Measurements from ENCODE around the gene WNT10A. TPM values are rescaled to one million over a fixed set of nuclear protein-coding genes. Genes with fewer than 3 reads are reported as not detected.

Gene WNT10A
- total RNA-seq, 1 donor from 2014 or later, result 2.5 TPM

- Histone ChIP-seq H3K4me3 (peak overlapping the region; percentile 33 to 38), H3K27me3 (peaks cover 11% of the 10 kb centered on the region), H3K9me3 (no peaks in the 10 kb centered on the region), H3K27ac (peak overlapping the region; percentile 12), H3K36me3 (no peaks in the 10 kb centered on the region), H3K4me1 (peaks cover 41% of the 10 kb centered on the region)
- intact Hi-C loops (cut with DNase I), result no loop called here
- TF ChIP-seq CTCF (IDR thresholded peaks at IDR 0.05) (no peak), POLR2AphosphoS5 (IDR thresholded peaks at IDR 0.05; ENCODE audit: insufficient read depth in 1 of 2, low read depth in 1 of 2) (no peak), POLR2A (IDR thresholded peaks at IDR 0.05) (no peak)
- DNase-seq (ENCODE audit: extremely low spot score in 2 of 2), result no peak
Measured at GRCh38 chr2:218880859-218881594, 375 bp downstream of the WNT10A start.

- Histone ChIP-seq H3K4me3 (no peak overlapping the region), H3K27me3 (peaks cover 11% of the 10 kb centered on the region), H3K36me3 (no peaks in the 10 kb centered on the region), H3K4me1 (peaks cover 50% of the 10 kb centered on the region), H3K9me3 (no peaks in the 10 kb centered on the region), H3K27ac (no peak overlapping the region)
- TF ChIP-seq POLR2AphosphoS5 (IDR thresholded peaks at IDR 0.05; ENCODE audit: insufficient read depth in 1 of 2, low read depth in 1 of 2) (no peak), POLR2A (IDR thresholded peaks at IDR 0.05) (no peak), CTCF (IDR thresholded peaks at IDR 0.05) (no peak)
- no peak for DNase-seq (ENCODE audit: extremely low spot score in 2 of 2)
- intact Hi-C loops (cut with DNase I), result no loop called here
Measured at GRCh38 chr2:218881744-218882460, 1.2 kb downstream of the WNT10A start.

- Histone ChIP-seq H3K4me1 (peaks cover 54% of the 10 kb centered on the region), H3K9me3 (no peaks in the 10 kb centered on the region), H3K36me3 (no peaks in the 10 kb centered on the region), H3K27me3 (peaks cover 11% of the 10 kb centered on the region), H3K27ac (no peak overlapping the region), H3K4me3 (no peak overlapping the region)
- no peak for DNase-seq (ENCODE audit: extremely low spot score in 2 of 2)
- no peak for TF ChIP-seq POLR2A (IDR thresholded peaks at IDR 0.05)
- no peak for TF ChIP-seq CTCF (IDR thresholded peaks at IDR 0.05)
- no peak for TF ChIP-seq POLR2AphosphoS5 (IDR thresholded peaks at IDR 0.05; ENCODE audit: insufficient read depth in 1 of 2, low read depth in 1 of 2)
- intact Hi-C loops (cut with DNase I), result no loop called here
Measured at GRCh38 chr2:218882461-218882816, 1.8 kb downstream of the WNT10A start.

GRCh38 chr2:218882866-218883366 is 2.3 kb downstream of the WNT10A start:
- Histone ChIP-seq H3K4me3 (peak overlapping the region in 1 of 2 donors; percentile 48), H3K9me3 (no peaks in the 10 kb centered on the region), H3K36me3 (no peaks in the 10 kb centered on the region), H3K4me1 (peaks cover 54% of the 10 kb centered on the region), H3K27me3 (peaks cover 11% of the 10 kb centered on the region), H3K27ac (peak overlapping the region; percentile 54)
- intact Hi-C loops (cut with DNase I), result no loop called here
- TF ChIP-seq POLR2A (IDR thresholded peaks at IDR 0.05), result no peak
- no peak for TF ChIP-seq POLR2AphosphoS5 (IDR thresholded peaks at IDR 0.05; ENCODE audit: insufficient read depth in 1 of 2, low read depth in 1 of 2)
- TF ChIP-seq CTCF (IDR thresholded peaks at IDR 0.05), result no peak
- DNase-seq (ENCODE audit: extremely low spot score in 2 of 2), result no peak

Measured in vagina (tissue), 2 donors.